AG09309 (cell line): ENCODE measurements around the gene AP1S3.

Experiments used
- DNase-seq: peaks from one replicate; pipeline ENCODE4 v3.0.0-alpha.2; 2010; ENCODE audit warnings: low read depth
- H3K4me3 ChIP-seq: 2 replicates; pipeline ENCODE4 v1.5.1; 2011; ENCODE audit warnings: mild to moderate bottlenecking, low read depth, low read length, moderate library complexity; ENCODE audit not compliant: control insufficient read depth
- TF ChIP-seq, protein P1 (sequence below): IDR thresholded peaks from 2 replicates; pipeline ENCODE4 v1.5.1; 2011; ENCODE audit warnings: mild to moderate bottlenecking, low read depth, low read length, inconsistent platforms; ENCODE audit not compliant: insufficient read depth, control insufficient read depth; ENCODE audit errors: missing control alignments

Gene AP1S3

DNA sequence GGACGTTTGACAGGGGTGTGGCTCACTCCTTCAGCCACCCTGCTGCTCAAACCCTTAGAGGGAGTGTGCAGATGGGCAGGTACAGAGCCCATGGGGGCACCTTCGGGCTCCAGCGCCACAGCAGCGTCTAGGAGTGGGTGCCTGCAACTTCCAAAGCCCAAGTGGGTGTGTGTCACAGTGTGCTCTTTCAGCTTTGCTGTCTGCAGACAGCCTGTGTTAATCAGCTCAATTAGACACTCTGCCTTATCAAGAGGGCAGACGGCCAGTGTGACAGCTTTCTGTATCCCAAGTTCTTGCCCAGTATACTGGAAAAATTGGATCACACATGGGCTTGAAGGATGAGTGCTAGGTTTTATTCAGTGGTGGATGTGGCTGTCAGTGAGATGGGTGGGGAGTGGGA, 96.7 kb downstream of the AP1S3 start:
- no peak for DNase-seq
- TF ChIP-seq, protein P1, sequence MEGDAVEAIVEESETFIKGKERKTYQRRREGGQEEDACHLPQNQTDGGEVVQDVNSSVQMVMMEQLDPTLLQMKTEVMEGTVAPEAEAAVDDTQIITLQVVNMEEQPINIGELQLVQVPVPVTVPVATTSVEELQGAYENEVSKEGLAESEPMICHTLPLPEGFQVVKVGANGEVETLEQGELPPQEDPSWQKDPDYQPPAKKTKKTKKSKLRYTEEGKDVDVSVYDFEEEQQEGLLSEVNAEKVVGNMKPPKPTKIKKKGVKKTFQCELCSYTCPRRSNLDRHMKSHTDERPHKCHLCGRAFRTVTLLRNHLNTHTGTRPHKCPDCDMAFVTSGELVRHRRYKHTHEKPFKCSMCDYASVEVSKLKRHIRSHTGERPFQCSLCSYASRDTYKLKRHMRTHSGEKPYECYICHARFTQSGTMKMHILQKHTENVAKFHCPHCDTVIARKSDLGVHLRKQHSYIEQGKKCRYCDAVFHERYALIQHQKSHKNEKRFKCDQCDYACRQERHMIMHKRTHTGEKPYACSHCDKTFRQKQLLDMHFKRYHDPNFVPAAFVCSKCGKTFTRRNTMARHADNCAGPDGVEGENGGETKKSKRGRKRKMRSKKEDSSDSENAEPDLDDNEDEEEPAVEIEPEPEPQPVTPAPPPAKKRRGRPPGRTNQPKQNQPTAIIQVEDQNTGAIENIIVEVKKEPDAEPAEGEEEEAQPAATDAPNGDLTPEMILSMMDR = no peak
- H3K4me3 ChIP-seq = no peak overlapping the region

DNA sequence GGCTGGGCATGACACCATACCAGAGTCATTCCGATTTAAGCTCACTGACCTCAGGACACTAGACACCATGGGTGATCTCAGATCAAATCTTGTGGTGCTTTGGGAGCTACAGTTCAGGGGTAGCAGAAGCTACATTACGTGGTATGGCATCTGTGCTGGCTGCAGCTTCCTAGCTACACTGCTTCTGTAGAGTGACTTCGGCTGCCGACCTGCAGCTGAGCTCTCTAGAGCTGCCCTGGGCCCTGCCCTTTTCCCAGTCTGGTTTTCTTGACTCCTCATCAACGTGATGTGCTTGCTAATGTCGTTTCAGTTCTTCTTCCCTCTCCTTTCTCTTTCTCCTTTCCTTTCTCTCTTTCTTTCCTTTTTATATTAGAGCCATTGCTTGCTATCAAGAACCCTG, 100.2 kb downstream of the AP1S3 start:
- no peak overlapping the region for H3K4me3 ChIP-seq
- DNase-seq = no peak
- TF ChIP-seq, protein P1 = no peak

DNA sequence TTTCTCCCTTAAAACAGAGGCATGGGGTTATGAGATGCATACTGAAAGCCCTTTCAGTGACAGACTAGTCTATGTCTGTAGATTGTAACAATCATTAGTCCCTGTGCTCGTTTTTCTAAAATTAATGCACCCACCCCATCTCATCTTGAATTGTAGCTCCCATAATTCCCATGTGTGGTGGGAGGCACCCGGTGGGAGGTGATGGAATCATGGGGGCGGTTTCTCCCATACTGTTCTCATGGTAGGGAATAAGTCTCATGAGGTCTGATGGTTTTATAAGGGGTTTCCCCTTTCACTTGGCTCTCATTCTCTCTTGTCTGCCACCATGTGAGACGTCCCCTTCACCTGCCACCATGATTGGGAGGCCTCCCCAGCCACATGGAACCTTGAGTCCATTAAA, 100.9 kb downstream of the AP1S3 start:
- H3K4me3 ChIP-seq = no peak overlapping the region
- TF ChIP-seq, protein P1 = no peak
- no peak for DNase-seq

DNA sequence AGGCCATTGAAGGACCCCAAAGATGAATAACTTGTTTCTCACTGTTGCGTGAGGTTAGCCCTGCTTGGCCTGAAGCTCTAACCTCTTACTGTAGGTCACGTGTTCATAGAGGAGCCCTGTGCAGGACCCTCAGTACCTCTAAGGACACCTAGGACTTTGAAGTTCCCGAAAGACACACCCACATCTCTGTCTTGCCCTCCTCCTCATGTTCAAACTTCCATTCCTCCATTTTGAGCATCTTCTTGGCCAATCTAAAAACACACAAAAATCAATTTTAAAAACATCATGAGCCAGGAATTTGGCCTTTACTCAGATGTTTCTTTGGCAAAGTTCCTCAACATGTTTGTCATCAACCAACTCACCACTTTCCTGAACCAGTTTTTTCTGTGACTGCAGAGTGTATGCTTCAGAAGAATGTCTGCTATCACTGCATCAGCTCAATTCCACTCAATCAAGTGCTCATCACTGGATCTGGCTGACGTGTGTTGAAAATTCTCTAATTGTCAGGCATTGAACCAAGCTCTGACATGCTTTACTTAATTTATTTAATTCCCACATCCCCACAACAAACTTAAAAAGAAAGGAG, 101.6 kb downstream of the AP1S3 start:
- DNase-seq = peak; percentile 70
- TF ChIP-seq, protein P1 = no peak
- H3K4me3 ChIP-seq = no peak overlapping the region

DNA sequence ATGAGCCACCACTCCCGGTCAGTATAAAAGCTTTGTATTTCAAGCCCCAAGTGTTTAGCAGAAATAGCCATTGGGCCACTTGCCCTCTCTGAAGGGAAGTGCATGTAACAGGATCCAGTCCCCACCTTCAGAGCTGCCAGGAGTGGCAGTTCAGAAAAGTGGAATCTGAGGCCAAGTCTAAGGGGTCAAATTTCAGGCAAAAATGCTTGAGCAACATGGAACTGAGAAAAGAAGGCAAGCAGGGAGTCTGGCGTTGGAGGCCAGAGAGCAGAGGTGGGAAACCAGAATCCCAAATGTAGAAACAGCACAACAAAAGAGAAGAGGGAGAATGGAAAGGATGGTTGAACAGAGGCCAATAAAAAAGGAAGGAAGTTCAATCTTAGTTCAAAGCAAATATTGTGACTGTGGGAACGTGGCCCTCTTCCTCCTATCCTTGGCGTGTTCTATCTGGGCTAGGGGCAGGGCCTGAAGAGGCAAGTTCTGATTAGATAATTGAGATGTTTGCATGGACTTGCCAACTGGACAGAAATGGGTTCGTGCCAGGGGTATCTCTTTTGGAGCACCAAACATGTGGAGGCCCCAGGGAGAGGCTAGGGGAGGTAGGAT, 102.2 kb downstream of the AP1S3 start:
- no peak overlapping the region for H3K4me3 ChIP-seq
- DNase-seq = no peak
- TF ChIP-seq, protein P1 = no peak

DNA sequence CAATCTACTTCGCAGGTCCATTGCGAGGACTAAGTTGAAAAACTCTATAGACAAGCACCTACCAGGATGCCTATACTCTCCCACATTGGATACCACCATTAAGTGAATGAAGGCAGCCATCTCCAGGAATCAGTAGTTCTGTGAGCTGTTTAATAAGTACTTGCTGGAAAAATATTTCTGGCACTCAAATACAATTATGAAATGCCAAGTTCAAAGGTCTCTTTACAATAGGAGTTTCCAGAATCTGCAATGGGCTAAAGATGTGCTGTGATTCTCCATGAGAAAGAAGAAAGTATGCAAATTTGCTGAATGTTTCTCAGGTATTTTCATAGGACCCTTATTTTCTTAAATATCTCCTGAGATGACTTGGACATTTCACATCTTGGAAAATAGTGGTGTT, 103.0 kb downstream of the AP1S3 start:
- H3K4me3 ChIP-seq = no peak overlapping the region
- DNase-seq = no peak
- TF ChIP-seq, protein P1 = no peak

DNA sequence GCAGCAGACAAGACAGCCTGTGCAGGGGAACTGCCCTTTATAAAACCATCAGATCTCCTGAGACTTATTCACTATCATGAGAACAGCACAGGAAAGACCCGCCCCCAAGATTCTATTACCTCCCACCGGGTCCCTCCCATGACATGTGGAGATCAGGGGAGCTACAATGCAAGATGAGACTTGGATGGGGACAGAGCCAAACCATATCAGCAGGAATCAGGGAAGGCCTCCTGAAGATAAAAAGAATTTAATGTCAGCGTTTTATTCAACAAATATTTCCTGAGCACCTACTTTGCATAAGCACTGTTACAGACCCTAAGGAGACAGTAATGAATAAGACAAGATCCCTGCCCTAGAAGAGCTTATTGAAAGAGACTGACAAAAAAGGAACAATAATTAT, 105.0 kb downstream of the AP1S3 start:
- DNase-seq = no peak
- TF ChIP-seq, protein P1 = no peak
- no peak overlapping the region for H3K4me3 ChIP-seq
